H1 (cell line): ENCODE data around the gene SLC26A4.
A peak's percentile ranks its signal among the peaks of the same experiment; 100 is the strongest.

Source experiments
- BACH1 ChIP-seq: IDR thresholded peaks from 2 replicates; pipeline ENCODE4 v1.6.1; 2012; ENCODE audit warnings: low read length, improper control_type of control experiment
- CTCF ChIP-seq, 3 experiments: IDR thresholded peaks; 1 replicate in 2 of 3; 2 replicates in 1 of 3; pipeline versions ENCODE4 v1.5.1 to v1.6.1; 2011; ENCODE audit warnings: low read length in 3 of 3, mild to moderate bottlenecking in 3 of 3, inconsistent platforms in 2 of 3, low read depth in 1 of 3, moderate library complexity in 1 of 3; ENCODE audit not compliant: insufficient read depth in 1 of 3; ENCODE audit errors: control extremely low read depth in 1 of 3
- EP300 ChIP-seq, 2 experiments: IDR thresholded peaks; 1 replicate in 1 of 2; 2 replicates in 1 of 2; pipeline ENCODE4 v1.6.1; 2011 to 2012; ENCODE audit warnings: low read depth in 2 of 2, low read length in 2 of 2, mild to moderate bottlenecking in 2 of 2, borderline replicate concordance in 1 of 2, inconsistent platforms in 1 of 2, moderate library complexity in 1 of 2
- GABPA ChIP-seq: IDR thresholded peaks from 2 replicates; pipeline ENCODE4 v1.6.1; 2011; ENCODE audit warnings: mild to moderate bottlenecking, low read length, moderate library complexity, borderline replicate concordance; ENCODE audit not compliant: insufficient read depth
- JUN ChIP-seq: IDR thresholded peaks from 2 replicates; pipeline ENCODE4 v1.6.1; 2011; ENCODE audit warnings: low read depth, mild to moderate bottlenecking, improper control_type of control experiment, low read length
- POLR2AphosphoS5 ChIP-seq: IDR thresholded peaks from 2 replicates; pipeline ENCODE4 v1.6.1; 2011; ENCODE audit warnings: low read depth, low read length
- RXRA ChIP-seq: IDR thresholded peaks from 2 replicates; pipeline ENCODE4 v1.6.1; 2011; ENCODE audit warnings: low read depth, mild to moderate bottlenecking, low read length, moderate library complexity; ENCODE audit not compliant: insufficient read depth
- SRF ChIP-seq: IDR thresholded peaks from 2 replicates; pipeline ENCODE4 v1.6.1; 2011; ENCODE audit warnings: mild to moderate bottlenecking, low read depth, low read length, moderate library complexity
- TEAD4 ChIP-seq: IDR thresholded peaks from 2 replicates; pipeline ENCODE4 v1.6.1; 2012; ENCODE audit warnings: low read depth, low read length, inconsistent platforms, mixed read lengths
- TF ChIP-seq, protein P1 (sequence below): IDR thresholded peaks from 2 replicates; pipeline ENCODE4 v1.6.1; 2012; ENCODE audit warnings: low read length, inconsistent platforms
- TF ChIP-seq, protein P2 (sequence below): fragments of 300-600 bp; sonication (generic); IDR thresholded peaks from 2 replicates; pipeline ENCODE4 v1.7.1; 2012; ENCODE audit warnings: low read length, moderate library complexity, mild to moderate bottlenecking, inconsistent platforms; ENCODE audit not compliant: insufficient replicate concordance

- TF ChIP-seq POLR2AphosphoS5 = peak; percentile 30; the same call in 1 of the 2 replicates
- no peak for TF ChIP-seq EP300 (IDR thresholded peaks at IDR 0.05; ENCODE audit: borderline replicate concordance in 1 of 2, low read depth in 2 of 2, low read length in 2 of 2)
- TF ChIP-seq, protein P1, sequence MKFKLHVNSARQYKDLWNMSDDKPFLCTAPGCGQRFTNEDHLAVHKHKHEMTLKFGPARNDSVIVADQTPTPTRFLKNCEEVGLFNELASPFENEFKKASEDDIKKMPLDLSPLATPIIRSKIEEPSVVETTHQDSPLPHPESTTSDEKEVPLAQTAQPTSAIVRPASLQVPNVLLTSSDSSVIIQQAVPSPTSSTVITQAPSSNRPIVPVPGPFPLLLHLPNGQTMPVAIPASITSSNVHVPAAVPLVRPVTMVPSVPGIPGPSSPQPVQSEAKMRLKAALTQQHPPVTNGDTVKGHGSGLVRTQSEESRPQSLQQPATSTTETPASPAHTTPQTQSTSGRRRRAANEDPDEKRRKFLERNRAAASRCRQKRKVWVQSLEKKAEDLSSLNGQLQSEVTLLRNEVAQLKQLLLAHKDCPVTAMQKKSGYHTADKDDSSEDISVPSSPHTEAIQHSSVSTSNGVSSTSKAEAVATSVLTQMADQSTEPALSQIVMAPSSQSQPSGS = no peak
- TF ChIP-seq BACH1 = no peak
- no peak for TF ChIP-seq RXRA
- TF ChIP-seq, protein P2, sequence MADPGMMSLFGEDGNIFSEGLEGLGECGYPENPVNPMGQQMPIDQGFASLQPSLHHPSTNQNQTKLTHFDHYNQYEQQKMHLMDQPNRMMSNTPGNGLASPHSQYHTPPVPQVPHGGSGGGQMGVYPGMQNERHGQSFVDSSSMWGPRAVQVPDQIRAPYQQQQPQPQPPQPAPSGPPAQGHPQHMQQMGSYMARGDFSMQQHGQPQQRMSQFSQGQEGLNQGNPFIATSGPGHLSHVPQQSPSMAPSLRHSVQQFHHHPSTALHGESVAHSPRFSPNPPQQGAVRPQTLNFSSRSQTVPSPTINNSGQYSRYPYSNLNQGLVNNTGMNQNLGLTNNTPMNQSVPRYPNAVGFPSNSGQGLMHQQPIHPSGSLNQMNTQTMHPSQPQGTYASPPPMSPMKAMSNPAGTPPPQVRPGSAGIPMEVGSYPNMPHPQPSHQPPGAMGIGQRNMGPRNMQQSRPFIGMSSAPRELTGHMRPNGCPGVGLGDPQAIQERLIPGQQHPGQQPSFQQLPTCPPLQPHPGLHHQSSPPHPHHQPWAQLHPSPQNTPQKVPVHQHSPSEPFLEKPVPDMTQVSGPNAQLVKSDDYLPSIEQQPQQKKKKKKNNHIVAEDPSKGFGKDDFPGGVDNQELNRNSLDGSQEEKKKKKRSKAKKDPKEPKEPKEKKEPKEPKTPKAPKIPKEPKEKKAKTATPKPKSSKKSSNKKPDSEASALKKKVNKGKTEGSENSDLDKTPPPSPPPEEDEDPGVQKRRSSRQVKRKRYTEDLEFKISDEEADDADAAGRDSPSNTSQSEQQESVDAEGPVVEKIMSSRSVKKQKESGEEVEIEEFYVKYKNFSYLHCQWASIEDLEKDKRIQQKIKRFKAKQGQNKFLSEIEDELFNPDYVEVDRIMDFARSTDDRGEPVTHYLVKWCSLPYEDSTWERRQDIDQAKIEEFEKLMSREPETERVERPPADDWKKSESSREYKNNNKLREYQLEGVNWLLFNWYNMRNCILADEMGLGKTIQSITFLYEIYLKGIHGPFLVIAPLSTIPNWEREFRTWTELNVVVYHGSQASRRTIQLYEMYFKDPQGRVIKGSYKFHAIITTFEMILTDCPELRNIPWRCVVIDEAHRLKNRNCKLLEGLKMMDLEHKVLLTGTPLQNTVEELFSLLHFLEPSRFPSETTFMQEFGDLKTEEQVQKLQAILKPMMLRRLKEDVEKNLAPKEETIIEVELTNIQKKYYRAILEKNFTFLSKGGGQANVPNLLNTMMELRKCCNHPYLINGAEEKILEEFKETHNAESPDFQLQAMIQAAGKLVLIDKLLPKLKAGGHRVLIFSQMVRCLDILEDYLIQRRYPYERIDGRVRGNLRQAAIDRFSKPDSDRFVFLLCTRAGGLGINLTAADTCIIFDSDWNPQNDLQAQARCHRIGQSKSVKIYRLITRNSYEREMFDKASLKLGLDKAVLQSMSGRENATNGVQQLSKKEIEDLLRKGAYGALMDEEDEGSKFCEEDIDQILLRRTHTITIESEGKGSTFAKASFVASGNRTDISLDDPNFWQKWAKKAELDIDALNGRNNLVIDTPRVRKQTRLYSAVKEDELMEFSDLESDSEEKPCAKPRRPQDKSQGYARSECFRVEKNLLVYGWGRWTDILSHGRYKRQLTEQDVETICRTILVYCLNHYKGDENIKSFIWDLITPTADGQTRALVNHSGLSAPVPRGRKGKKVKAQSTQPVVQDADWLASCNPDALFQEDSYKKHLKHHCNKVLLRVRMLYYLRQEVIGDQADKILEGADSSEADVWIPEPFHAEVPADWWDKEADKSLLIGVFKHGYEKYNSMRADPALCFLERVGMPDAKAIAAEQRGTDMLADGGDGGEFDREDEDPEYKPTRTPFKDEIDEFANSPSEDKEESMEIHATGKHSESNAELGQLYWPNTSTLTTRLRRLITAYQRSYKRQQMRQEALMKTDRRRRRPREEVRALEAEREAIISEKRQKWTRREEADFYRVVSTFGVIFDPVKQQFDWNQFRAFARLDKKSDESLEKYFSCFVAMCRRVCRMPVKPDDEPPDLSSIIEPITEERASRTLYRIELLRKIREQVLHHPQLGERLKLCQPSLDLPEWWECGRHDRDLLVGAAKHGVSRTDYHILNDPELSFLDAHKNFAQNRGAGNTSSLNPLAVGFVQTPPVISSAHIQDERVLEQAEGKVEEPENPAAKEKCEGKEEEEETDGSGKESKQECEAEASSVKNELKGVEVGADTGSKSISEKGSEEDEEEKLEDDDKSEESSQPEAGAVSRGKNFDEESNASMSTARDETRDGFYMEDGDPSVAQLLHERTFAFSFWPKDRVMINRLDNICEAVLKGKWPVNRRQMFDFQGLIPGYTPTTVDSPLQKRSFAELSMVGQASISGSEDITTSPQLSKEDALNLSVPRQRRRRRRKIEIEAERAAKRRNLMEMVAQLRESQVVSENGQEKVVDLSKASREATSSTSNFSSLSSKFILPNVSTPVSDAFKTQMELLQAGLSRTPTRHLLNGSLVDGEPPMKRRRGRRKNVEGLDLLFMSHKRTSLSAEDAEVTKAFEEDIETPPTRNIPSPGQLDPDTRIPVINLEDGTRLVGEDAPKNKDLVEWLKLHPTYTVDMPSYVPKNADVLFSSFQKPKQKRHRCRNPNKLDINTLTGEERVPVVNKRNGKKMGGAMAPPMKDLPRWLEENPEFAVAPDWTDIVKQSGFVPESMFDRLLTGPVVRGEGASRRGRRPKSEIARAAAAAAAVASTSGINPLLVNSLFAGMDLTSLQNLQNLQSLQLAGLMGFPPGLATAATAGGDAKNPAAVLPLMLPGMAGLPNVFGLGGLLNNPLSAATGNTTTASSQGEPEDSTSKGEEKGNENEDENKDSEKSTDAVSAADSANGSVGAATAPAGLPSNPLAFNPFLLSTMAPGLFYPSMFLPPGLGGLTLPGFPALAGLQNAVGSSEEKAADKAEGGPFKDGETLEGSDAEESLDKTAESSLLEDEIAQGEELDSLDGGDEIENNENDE = no peak
- TF ChIP-seq TEAD4 = peak; percentile 82
- TF ChIP-seq SRF = no peak
- no peak for TF ChIP-seq GABPA
- no peak for TF ChIP-seq CTCF (IDR thresholded peaks at IDR 0.05; ENCODE audit: control extremely low read depth in 1 of 3, insufficient read depth in 1 of 3, low read depth in 1 of 3, low read length in 3 of 3)
- TF ChIP-seq JUN = no peak
Measured at GRCh38 chr7:107742678-107743566, 82.3 kb downstream of the SLC26A4 start.
